Ovary (tissue), 9 donors: ENCODE data around the gene SLC26A11. TPM values are rescaled to one million over a fixed set of nuclear protein-coding genes. Genes with fewer than 3 reads are reported as not detected.

Experiments used
- DNase-seq, 5 donors: peaks; one replicate each; pipeline ENCODE4 v3.0.0-alpha.2; 2019 to 2020
- H3K27ac ChIP-seq, 2 donors: fragments of 200-600 bp; one replicate each; pipeline versions ENCODE4 v1.5.1 to v1.8.0; 2019 to 2022
- H3K27me3 ChIP-seq: fragments of 200-600 bp; one replicate; pipeline ENCODE4 v1.8.0; 2022
- H3K36me3 ChIP-seq: fragments of 200-600 bp; sonication (generic); one replicate; pipeline ENCODE4 v1.5.1; 2019
- H3K4me1 ChIP-seq: one replicate; pipeline ENCODE4 v1.8.1; 2013; ENCODE audit warnings: mild to moderate bottlenecking, moderate library complexity; ENCODE audit not compliant: insufficient read depth
- H3K4me3 ChIP-seq: fragments of 200-600 bp; sonication (generic); one replicate; pipeline ENCODE4 v1.5.1; 2017
- H3K9me3 ChIP-seq, 2 donors: fragments of 200-600 bp in 1 of 2; sonication (generic) in 1 of 2; one replicate each; pipeline versions ENCODE4 v1.5.1 to v1.8.1; 2013 to 2019; ENCODE audit warnings: mild to moderate bottlenecking in 1 of 2, moderate library complexity in 1 of 2
- CTCF ChIP-seq, 3 donors: fragments of 450-650 bp in 2 of 3; fragments of 200-600 bp in 1 of 3; IDR thresholded peaks; one replicate each; pipeline versions ENCODE4 v1.5.1 to v1.8.0; 2016 to 2022; ENCODE audit warnings: antibody characterized with exemption in 3 of 3, mild to moderate bottlenecking in 1 of 3
- EP300 ChIP-seq: sonication (generic); formaldehyde crosslinking; IDR thresholded peaks from one replicate; pipeline ENCODE4 v1.6.1; 2017; ENCODE audit warnings: antibody characterized with exemption
- POLR2A ChIP-seq: fragments of 450-650 bp; IDR thresholded peaks from one replicate; pipeline ENCODE4 v1.6.1; 2017; ENCODE audit warnings: antibody characterized with exemption, mild to moderate bottlenecking, moderate library complexity
- WGBS, 3 donors: extraction: QIAGEN DNeasy Blood & Tissue Kit in 1 of 3; methylation state at CpG; one replicate each; pipeline versions ENCODE4 v1.1.5 to v1.1.7; 2013 to 2017; 5-methylcytosine and 5-hydroxymethylcytosine counted together
- intact Hi-C, 4 donors: fragments of 100-400 bp; cut with DNase I; formaldehyde crosslinking; loops; one replicate each; pipeline versions ENCODE4 v1.11.0 to v1.15.1; 2022 to 2023
- polyA plus RNA-seq, 2 donors: library from polyadenylated mRNA; stranded (reverse); fragments of 200-250 nt in 1 of 2; fragments of 350-450 nt in 1 of 2; fragmentation: Illumina TruSeq in 1 of 2; extraction: RNeasy Lipid Tissue Mini Kit (QIAGEN cat#74804) in 1 of 2; gene quantifications; one replicate each; pipeline ENCODE4 v1.2.3, GENCODE V29; 2013 to 2014
- total RNA-seq, 7 donors: library from RNA; depleted of rRNA in 2 of 7; stranded (reverse); fragments of >200 nt in 2 of 7; fragmentation: NEBNext Ultra II Directional in 3 of 7; extraction: Animal tissue kit (Norgen Biotek cat#: 25700) in 3 of 7; gene quantifications; one replicate each; pipeline versions ENCODE4 v1.1.0 to v1.2.4, GENCODE V29; 2016 to 2023
- donor health status: DM: no; HTN: no; CAD: no; lungs with moderate emphysema.
- donor health status: DM: no; HTN: no; CAD: no.
- donor health status: Bipolar disorder and iron deficiency.
- donor health status: DM: yes; HTN: yes; CAD: no.
- donor health status: DM: no; HTN: no; CAD: no.
- donor health status: DM: yes; HTN: yes; CAD: no.

The SLC26A11 gene
- total and polyA plus RNA-seq, 9 donors, result 8.4 to 30.3 (median 22.8) TPM

- TF ChIP-seq EP300, result no peak
- no peak for TF ChIP-seq CTCF (IDR thresholded peaks at IDR 0.05)
- no peak for TF ChIP-seq POLR2A
- peaks cover 13% of the 10 kb centered on the region for H3K4me1 ChIP-seq
- peak in 1 of 5 donors; percentile 48 for DNase-seq
- WGBS, 3 donors, result 31 to 38% (median 34%) methylated on average over 18 of the region's 18 CpGs
- H3K27ac ChIP-seq, result peak overlapping the region; percentile 54 to 87
- no peaks in the 10 kb centered on the region for H3K36me3 ChIP-seq
- H3K27me3 ChIP-seq, result no peaks in the 10 kb centered on the region
- H3K4me3 ChIP-seq, result peak overlapping the region; percentile 58
- no peaks in the 10 kb centered on the region for H3K9me3 ChIP-seq
- intact Hi-C loops, result loop anchor here in 2 of 4 donors (2.0 to 10.0 kb wide), 2 partner anchors 39 to 95 kb away; partner anchors contain the start of genes SGSH (in 1 of the 2) and SLC26A11 (in 1 of the 2)
Measured at GRCh38 chr17:80259457-80260068, 39.3 kb downstream of the SLC26A11 start.

- WGBS, 3 donors, result 0 to 1% (median 1%) methylated on average over 26 to 63 of the region's 63 CpGs
- intact Hi-C loops, result loop anchor here in 2 of 4 donors (2.0 to 10.0 kb wide), 2 partner anchors 39 to 95 kb away; partner anchors contain the start of genes SGSH (in 1 of the 2) and SLC26A11 (in 1 of the 2)
- peak; percentile 66 to 84 (median 73) for DNase-seq
- no peaks in the 10 kb centered on the region for H3K9me3 ChIP-seq
- TF ChIP-seq CTCF (IDR thresholded peaks at IDR 0.05), result peak in 1 of 3 donors; percentile 22
- TF ChIP-seq EP300, result no peak
- H3K27me3 ChIP-seq, result no peaks in the 10 kb centered on the region
- peak overlapping the region; percentile 58 for H3K4me3 ChIP-seq
- no peaks in the 10 kb centered on the region for H3K36me3 ChIP-seq
- H3K27ac ChIP-seq, result peak overlapping the region; percentile 54 to 87
- peaks cover 16% of the 10 kb centered on the region for H3K4me1 ChIP-seq
Measured at GRCh38 chr17:80260069-80260535, 39.9 kb downstream of the SLC26A11 start.

GRCh38 chr17:80260791-80261158 lies 40.5 kb downstream of the SLC26A11 start, which contains the start of gene RNF213:
TSS of gene RNF213 (plus strand) at chr17:80260852. CDS start at chr17:80263682, 2,830 bp downstream.
- WGBS, 3 donors, result 0 to 4% (median 1%) methylated on average over 1 to 43 of the region's 54 CpGs
- intact Hi-C loops, result loop anchor here in 2 of 4 donors (2.0 to 10.0 kb wide), 2 partner anchors 40 to 94 kb away; partner anchors contain the start of genes SGSH (in 1 of the 2) and SLC26A11 (in 1 of the 2)
- peak; percentile 45 to 70 (median 62) for DNase-seq
- TF ChIP-seq POLR2A, result peak; percentile 42
- no peak for TF ChIP-seq EP300
- no peaks in the 10 kb centered on the region for H3K36me3 ChIP-seq
- H3K4me1 ChIP-seq, result peaks cover 16% of the 10 kb centered on the region
- no peaks in the 10 kb centered on the region for H3K9me3 ChIP-seq
- peak within 1 kb of the TSS; percentile 96 to 98 for H3K27ac ChIP-seq
- H3K27me3 ChIP-seq, result no peaks in the 10 kb centered on the region
- peak within 1 kb of the TSS; percentile 65 for H3K4me3 ChIP-seq

GRCh38 chr17:80261159-80261894 lies 41.1 kb downstream of the SLC26A11 start:
- Histone ChIP-seq H3K27ac (peak overlapping the region; percentile 96 to 98), H3K4me3 (peak overlapping the region; percentile 65), H3K4me1 (peaks cover 16% of the 10 kb centered on the region), H3K9me3 (no peaks in the 10 kb centered on the region), H3K36me3 (no peaks in the 10 kb centered on the region), H3K27me3 (no peaks in the 10 kb centered on the region)
- 5 to 7% (median 6%) methylated on average over 39 to 45 of the region's 45 CpGs for WGBS, 3 donors
- peak; percentile 55 to 75 (median 66) for DNase-seq
- TF ChIP-seq CTCF (IDR thresholded peaks at IDR 0.05) (no peak), EP300 (no peak)
- intact Hi-C loops, result loop anchor here in 2 of 4 donors (2.0 to 10.0 kb wide), 2 partner anchors 41 to 93 kb away; partner anchors contain the start of genes SGSH (in 1 of the 2) and SLC26A11 (in 1 of the 2)
